HG03175 (cell line): Measurements from ENCODE around the gene NT5E.
"Not testable (repeated sequence)": the region's sequence is repeated elsewhere in the genome, so short reads cannot be mapped to it uniquely, and the experiment has no call there.

Source experiments
- ATAC-seq: cut with Tn5 transposase; IDR thresholded peaks from one replicate; pipeline ENCODE4 v1.9.1; 2021; ENCODE audit warnings: mild to moderate bottlenecking, moderate library complexity; ENCODE audit not compliant: unreplicated experiment

Gene NT5E

GRCh38 chr6:85449818-85450759, at the start of gene NT5E:
TSS of gene NT5E (plus strand) at chr6:85450083. CDS start at chr6:85450140, 57 bp downstream.
- ATAC-seq, result peak; percentile 86

GRCh38 chr6:85400331-85400730, 49.6 kb upstream of the NT5E start:
- ATAC-seq, result no peak

GRCh38 chr6:85401186-85402021, 48.5 kb upstream of the NT5E start:
- ATAC-seq, result no peak

GRCh38 chr6:85402071-85402470, 47.8 kb upstream of the NT5E start:
- no peak for ATAC-seq

GRCh38 chr6:85402922-85403321, 47.0 kb upstream of the NT5E start:
- no peak for ATAC-seq

- no peak for ATAC-seq
Measured at GRCh38 chr6:85403331-85404015, 46.4 kb upstream of the NT5E start.

GRCh38 chr6:85404016-85404563, 45.8 kb upstream of the NT5E start:
- ATAC-seq, result not testable (repeated sequence)

GRCh38 chr6:85404564-85405174, 45.2 kb upstream of the NT5E start:
- ATAC-seq, result peak; percentile 9

GRCh38 chr6:85405175-85405852, 44.6 kb upstream of the NT5E start:
- ATAC-seq, result peak; percentile 69

GRCh38 chr6:85405853-85406198, 44.1 kb upstream of the NT5E start:
- no peak for ATAC-seq

GRCh38 chr6:85406641-85407075, 43.2 kb upstream of the NT5E start:
- ATAC-seq, result no peak

- no peak for ATAC-seq
Measured at GRCh38 chr6:85408039-85408438, 41.8 kb upstream of the NT5E start.

- ATAC-seq, result no peak
Measured at GRCh38 chr6:85412911-85413430, 36.9 kb upstream of the NT5E start.

GRCh38 chr6:85416049-85416448, 33.8 kb upstream of the NT5E start:
- ATAC-seq, result no peak

GRCh38 chr6:85416766-85417165, 33.1 kb upstream of the NT5E start:
- no peak for ATAC-seq

- ATAC-seq, result no peak
Measured at GRCh38 chr6:85417336-85417735, 32.5 kb upstream of the NT5E start.

- no peak for ATAC-seq
Measured at GRCh38 chr6:85418059-85418458, 31.8 kb upstream of the NT5E start.

GRCh38 chr6:85419046-85419759, 30.7 kb upstream of the NT5E start:
- peak; percentile 53 for ATAC-seq

GRCh38 chr6:85420551-85420950, 29.3 kb upstream of the NT5E start:
- no peak for ATAC-seq
